ENCODE results near the gene ADPGK. TPM values are rescaled to one million over a fixed set of nuclear protein-coding genes. Genes with fewer than 3 reads are reported as not detected.

ADPGK gene
- total RNA-seq, 1 experiment from 2014 or later, result 54.8 TPM

DNA sequence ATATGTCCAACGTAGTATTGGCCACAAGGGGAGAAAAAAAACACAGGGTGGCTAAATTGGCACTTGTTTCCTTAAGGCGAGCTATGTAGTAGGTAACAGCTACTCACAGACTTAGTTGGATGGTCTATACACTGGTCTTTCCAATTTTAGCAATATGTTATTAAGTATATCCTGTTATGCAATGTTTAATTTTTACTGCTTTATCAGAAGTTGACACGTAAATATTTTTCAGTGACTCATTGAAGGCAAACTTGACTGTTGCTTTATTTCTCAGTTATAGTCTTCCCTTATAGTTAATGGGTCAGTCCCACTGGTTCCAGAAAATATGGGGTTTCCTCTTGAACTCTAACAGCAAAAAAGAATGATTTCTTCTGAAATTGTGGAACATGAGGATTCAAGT lies 46.5 kb downstream of the ADPGK start:
- no peak overlapping the region for H2AFZ ChIP-seq (ENCODE audit: low read length)
- H4K8ac ChIP-seq (replicated peaks; ENCODE audit: insufficient read length, low read depth, low read length), result no peak overlapping the region
- H3K4me1 ChIP-seq (ENCODE audit: insufficient read depth, low read length), result no peaks in the 10 kb centered on the region
- H4K5ac ChIP-seq (ENCODE audit: insufficient read length, low read depth, low read length), result no peak overlapping the region
- H3K9me3 ChIP-seq (ENCODE audit: control insufficient read depth, low read depth, low read length), result no peaks in the 10 kb centered on the region
- no peak overlapping the region for H3K4me2 ChIP-seq (ENCODE audit: insufficient read depth, insufficient read length, low read length)
- TF ChIP-seq, protein P1, sequence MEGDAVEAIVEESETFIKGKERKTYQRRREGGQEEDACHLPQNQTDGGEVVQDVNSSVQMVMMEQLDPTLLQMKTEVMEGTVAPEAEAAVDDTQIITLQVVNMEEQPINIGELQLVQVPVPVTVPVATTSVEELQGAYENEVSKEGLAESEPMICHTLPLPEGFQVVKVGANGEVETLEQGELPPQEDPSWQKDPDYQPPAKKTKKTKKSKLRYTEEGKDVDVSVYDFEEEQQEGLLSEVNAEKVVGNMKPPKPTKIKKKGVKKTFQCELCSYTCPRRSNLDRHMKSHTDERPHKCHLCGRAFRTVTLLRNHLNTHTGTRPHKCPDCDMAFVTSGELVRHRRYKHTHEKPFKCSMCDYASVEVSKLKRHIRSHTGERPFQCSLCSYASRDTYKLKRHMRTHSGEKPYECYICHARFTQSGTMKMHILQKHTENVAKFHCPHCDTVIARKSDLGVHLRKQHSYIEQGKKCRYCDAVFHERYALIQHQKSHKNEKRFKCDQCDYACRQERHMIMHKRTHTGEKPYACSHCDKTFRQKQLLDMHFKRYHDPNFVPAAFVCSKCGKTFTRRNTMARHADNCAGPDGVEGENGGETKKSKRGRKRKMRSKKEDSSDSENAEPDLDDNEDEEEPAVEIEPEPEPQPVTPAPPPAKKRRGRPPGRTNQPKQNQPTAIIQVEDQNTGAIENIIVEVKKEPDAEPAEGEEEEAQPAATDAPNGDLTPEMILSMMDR (conservative IDR thresholded peaks at IDR 0.05), result no peak
- no peak overlapping the region for H3K9ac ChIP-seq (ENCODE audit: extremely low read depth, insufficient read length, low read length)
- H3K4me3 Mint-ChIP-seq, result no peak overlapping the region
- H2BK15ac ChIP-seq (ENCODE audit: low read depth, low read length), result no peak overlapping the region
- H3K79me2 ChIP-seq (ENCODE audit: insufficient read depth, low read length), result no peaks in the 10 kb centered on the region
- peaks cover 49 to 70% (median 63%) of the 10 kb centered on the region in 3 experiments for H3K36me3 Mint-ChIP-seq (ENCODE audit: insufficient read depth in 1 of 3, low read depth in 3 of 3)
- H4K20me1 ChIP-seq (ENCODE audit: control insufficient read depth, insufficient read depth, insufficient read length), result no peaks in the 10 kb centered on the region
- H3K79me1 ChIP-seq (ENCODE audit: insufficient read depth, low read depth, low read length, poor library complexity, severe bottlenecking), result no peaks in the 10 kb centered on the region
- no peak overlapping the region for H3K23ac ChIP-seq (ENCODE audit: insufficient read length, low read depth, low read length)
- no peaks in the 10 kb centered on the region for H3K23me2 ChIP-seq (ENCODE audit: insufficient read length, low read depth, low read length, poor library complexity, severe bottlenecking)
- no peak overlapping the region for H3K56ac ChIP-seq (ENCODE audit: insufficient read length, low read depth, low read length)
- no peak overlapping the region for H3K18ac ChIP-seq (ENCODE audit: insufficient read length, low read depth, low read length)
- H3K9me3 Mint-ChIP-seq, result peaks cover 2 to 12% of the 10 kb centered on the region in 2 experiments; a peak in 2 of 5 replicates
- H3K4me1 Mint-ChIP-seq, result no peaks in the 10 kb centered on the region
- H3K27ac ChIP-seq (ENCODE audit: insufficient read length, low read depth, low read length), result no peak overlapping the region
- no peak overlapping the region for H2BK20ac ChIP-seq (ENCODE audit: low read depth, low read length, poor library complexity, severe bottlenecking)
- no peak overlapping the region for H2BK120ac ChIP-seq (ENCODE audit: low read depth, low read length, poor library complexity, severe bottlenecking)
- no peak overlapping the region for H2BK5ac ChIP-seq (ENCODE audit: insufficient read length, low read length)
- no peaks in the 10 kb centered on the region for H3K27me3 ChIP-seq (ENCODE audit: insufficient read depth, low read length)
- no CpG with 5 or more reads among the region's 3 CpGs for WGBS (ENCODE audit: extremely low coverage, insufficient read length, low lambda C conversion rate)
- H3T11ph ChIP-seq (ENCODE audit: low read length), result no peak overlapping the region
- no peak for DNase-seq
- H3K14ac ChIP-seq (ENCODE audit: insufficient read depth, low read length), result no peak overlapping the region
- H2AK5ac ChIP-seq (ENCODE audit: insufficient read length, low read length), result no peak overlapping the region
- no peak overlapping the region for H3K27ac Mint-ChIP-seq
- no peak overlapping the region for H4K91ac ChIP-seq (ENCODE audit: insufficient read length, low read depth, low read length)
- no peak overlapping the region for H3K4ac ChIP-seq (ENCODE audit: low read depth, low read length)
- no peaks in the 10 kb centered on the region for H3K27me3 Mint-ChIP-seq (ENCODE audit: low read depth)
- H2BK12ac ChIP-seq (ENCODE audit: insufficient read length, low read depth, low read length), result no peak overlapping the region
